ENCODE measurements around the gene C19orf67.
A peak's percentile ranks its signal among the peaks of the same experiment; 100 is the strongest.

Gene C19orf67

DNA sequence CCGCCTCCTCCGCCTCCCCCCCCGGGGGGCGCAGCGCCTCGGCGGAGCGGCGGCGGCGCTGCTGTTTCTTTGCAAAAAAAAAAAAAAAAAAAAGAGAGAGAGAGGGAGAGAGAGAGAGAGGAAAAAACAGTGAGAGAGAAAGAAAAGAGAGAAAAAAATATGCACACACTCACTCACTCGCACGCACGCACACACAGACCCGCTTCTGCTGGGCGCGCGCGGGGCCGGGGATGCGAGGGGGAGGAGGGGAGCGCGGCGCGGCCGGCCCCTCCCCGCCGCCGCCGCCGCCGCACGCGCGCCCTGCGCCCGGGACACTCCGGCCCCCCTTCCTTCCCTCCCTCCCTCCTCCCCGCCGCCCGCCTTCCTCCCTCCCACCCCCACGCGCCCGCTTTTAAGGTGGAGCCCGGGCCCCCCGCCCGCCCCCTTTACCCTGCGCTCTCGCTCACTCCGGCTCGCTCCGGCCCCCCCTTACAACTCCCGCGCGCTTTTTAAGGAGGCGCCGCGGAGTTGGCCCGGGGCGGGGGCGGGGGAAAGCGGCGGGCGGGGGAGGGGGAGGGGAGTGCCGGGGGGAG lies 5.0 kb upstream of the C19orf67 start, which contains the start of gene SAMD1:
Gene SAMD1, minus strand, starts transcription at position 243 of the 572 bp plus-strand sequence.
- TF ChIP-seq, protein P1, sequence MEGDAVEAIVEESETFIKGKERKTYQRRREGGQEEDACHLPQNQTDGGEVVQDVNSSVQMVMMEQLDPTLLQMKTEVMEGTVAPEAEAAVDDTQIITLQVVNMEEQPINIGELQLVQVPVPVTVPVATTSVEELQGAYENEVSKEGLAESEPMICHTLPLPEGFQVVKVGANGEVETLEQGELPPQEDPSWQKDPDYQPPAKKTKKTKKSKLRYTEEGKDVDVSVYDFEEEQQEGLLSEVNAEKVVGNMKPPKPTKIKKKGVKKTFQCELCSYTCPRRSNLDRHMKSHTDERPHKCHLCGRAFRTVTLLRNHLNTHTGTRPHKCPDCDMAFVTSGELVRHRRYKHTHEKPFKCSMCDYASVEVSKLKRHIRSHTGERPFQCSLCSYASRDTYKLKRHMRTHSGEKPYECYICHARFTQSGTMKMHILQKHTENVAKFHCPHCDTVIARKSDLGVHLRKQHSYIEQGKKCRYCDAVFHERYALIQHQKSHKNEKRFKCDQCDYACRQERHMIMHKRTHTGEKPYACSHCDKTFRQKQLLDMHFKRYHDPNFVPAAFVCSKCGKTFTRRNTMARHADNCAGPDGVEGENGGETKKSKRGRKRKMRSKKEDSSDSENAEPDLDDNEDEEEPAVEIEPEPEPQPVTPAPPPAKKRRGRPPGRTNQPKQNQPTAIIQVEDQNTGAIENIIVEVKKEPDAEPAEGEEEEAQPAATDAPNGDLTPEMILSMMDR (IDR thresholded peaks at IDR 0.05): no peak
- Mint-ChIP-seq H3K4me3 (peak within 1 kb of the TSS; percentile 95), H3K4me1 (peaks cover 25% of the 10 kb centered on the region), H3K27me3 (ENCODE audit: low read depth, poor library complexity) (peaks cover 10% of the 10 kb centered on the region), H3K36me3 (ENCODE audit: low read depth) (peaks cover 49% of the 10 kb centered on the region), H3K27ac (peak within 1 kb of the TSS; percentile 92), H3K9me3 (peaks cover 23% of the 10 kb centered on the region)
- DNase-seq: peak; percentile 84

DNA sequence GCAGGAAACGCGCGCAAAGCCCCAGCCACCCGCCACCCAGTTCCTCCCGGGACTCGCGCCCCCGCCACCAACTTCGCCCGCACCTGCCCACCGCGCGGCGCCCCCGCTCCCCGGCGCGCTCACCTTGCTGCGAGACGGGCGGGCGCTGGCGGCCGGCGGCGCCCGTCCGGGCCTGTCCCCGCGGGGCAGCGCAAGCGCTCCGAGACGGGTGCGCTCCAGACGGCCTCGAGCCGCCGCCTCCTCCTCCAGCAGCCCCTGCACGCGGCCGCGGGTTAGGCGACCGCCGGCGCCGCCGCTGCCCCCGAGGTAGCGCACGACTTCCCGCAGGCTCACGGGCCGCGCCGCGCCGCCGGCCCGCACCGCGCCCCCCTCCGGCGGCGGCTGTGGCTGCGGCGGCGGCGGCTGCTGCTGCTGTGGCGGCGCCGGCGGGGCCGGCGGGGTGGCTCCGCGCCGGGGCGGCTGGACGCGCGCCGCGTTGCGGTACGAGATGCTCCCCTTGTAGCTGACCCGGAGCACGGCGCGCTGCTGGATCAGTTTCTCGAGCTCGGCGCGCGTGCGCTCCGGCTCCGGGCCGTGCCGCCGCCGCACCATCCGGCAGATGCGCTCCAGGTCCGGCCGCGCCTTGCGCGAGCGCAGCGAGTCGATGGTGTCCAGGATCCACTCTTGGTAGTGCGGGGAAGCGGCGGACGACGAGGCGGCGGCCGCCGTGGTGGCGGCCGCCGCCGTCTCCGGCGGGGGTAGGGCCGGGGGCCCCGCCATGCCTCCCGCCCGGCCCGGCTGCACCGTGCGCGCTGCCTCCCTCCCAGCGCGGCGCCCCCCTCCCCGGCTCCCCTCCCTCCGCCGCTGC lies 4.3 kb upstream of the C19orf67 start:
- no peak overlapping the region for H3K27ac Mint-ChIP-seq
- H3K27me3 Mint-ChIP-seq (ENCODE audit: low read depth, poor library complexity): peaks cover 10% of the 10 kb centered on the region
- TF ChIP-seq, protein P1 (IDR thresholded peaks at IDR 0.05): no peak
- peak; percentile 74 for DNase-seq
- peaks cover 29% of the 10 kb centered on the region for H3K4me1 Mint-ChIP-seq
- H3K4me3 Mint-ChIP-seq: peak overlapping the region; percentile 88
- peaks cover 47% of the 10 kb centered on the region for H3K36me3 Mint-ChIP-seq (ENCODE audit: low read depth)
- H3K9me3 Mint-ChIP-seq: peaks cover 20% of the 10 kb centered on the region

DNA sequence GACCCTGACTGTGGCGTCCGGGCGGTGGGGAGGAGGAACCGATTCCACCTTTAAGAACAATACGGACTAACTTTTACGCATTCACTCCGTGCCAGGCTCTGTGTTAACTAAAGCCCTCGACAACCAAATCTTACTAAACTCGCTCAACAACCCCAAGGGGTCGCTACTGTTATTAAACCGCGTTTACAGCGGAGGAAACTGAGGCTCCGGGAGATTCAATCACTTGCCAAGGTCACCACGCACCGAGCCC lies 3.8 kb upstream of the C19orf67 start:
- Mint-ChIP-seq H3K9me3 (peaks cover 14% of the 10 kb centered on the region), H3K4me1 (peaks cover 35% of the 10 kb centered on the region), H3K4me3 (peak overlapping the region; percentile 87), H3K27me3 (ENCODE audit: low read depth, poor library complexity) (peaks cover 14% of the 10 kb centered on the region), H3K27ac (peak overlapping the region; percentile 50), H3K36me3 (ENCODE audit: low read depth) (peaks cover 41% of the 10 kb centered on the region)
- TF ChIP-seq, protein P1 (IDR thresholded peaks at IDR 0.05): no peak
- DNase-seq: no peak

DNA sequence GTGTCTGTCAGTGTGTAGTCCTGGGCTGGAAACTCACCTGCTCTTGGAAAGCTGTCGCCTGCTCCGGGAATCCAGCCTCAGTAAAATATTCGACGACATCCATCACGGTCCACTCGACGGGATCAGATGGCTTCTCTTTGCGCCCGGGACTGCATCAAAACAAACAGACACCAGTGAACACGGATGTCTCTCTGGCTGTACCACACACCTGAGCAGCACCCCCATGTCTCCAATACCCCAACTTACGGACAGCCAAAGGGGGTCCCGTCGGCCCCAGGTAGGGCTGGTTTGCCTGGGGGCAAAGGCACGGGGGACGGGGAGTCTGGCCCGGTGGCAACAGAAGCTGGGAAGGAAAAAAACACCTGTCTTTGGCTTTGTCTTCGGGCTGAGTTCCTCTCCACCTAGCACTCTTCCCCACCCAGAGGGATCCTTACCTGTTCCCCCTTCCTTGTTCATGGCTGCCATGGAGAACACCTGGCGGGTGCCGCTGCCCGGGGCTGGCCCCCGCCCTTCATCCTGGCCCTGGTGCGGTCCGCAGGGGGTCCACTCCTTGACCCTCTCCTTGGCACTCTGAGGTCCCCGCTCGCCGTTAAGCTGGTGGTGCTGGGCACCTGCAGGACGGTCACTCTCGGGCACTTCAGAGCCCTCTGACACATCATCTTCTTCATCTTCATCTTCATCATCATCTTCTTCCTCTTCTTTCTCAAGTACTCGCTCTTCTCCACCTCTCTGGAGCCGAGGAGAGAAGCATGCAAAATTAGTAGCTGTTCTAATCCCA lies 3.2 kb upstream of the C19orf67 start:
- Mint-ChIP-seq H3K27me3 (ENCODE audit: low read depth, poor library complexity) (peaks cover 14% of the 10 kb centered on the region), H3K4me1 (peaks cover 37% of the 10 kb centered on the region), H3K4me3 (peak overlapping the region; percentile 87), H3K27ac (peak overlapping the region; percentile 50), H3K36me3 (ENCODE audit: low read depth) (peaks cover 37% of the 10 kb centered on the region), H3K9me3 (peaks cover 9% of the 10 kb centered on the region)
- DNase-seq: no peak
- TF ChIP-seq, protein P1 (IDR thresholded peaks at IDR 0.05): no peak

DNA sequence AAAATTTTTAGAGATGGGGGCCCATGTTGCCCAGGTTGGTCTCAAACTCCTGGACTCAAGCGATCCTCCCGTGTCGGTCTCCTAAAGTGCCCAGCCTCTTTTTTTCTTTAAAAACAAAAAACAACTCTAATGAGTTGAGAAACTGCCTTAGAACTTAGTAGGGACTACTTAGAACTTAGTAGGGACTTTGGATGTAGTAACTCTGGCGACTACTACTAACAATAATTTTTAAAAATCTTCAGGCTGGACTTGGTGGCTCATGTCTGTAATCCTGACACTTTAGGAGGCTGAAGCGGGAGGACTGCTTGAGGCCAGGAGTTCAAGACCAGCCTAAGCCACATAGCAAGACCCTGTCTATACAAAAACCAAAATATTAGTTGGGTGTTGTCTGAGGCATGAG lies 515 bp upstream of the C19orf67 start:
- no peaks in the 10 kb centered on the region for H3K9me3 Mint-ChIP-seq
- peaks cover 28% of the 10 kb centered on the region for H3K36me3 Mint-ChIP-seq (ENCODE audit: low read depth)
- H3K27ac Mint-ChIP-seq: no peak overlapping the region
- no peak overlapping the region for H3K4me3 Mint-ChIP-seq
- TF ChIP-seq, protein P1 (IDR thresholded peaks at IDR 0.05): no peak
- no peak for DNase-seq
- H3K27me3 Mint-ChIP-seq (ENCODE audit: low read depth, poor library complexity): peaks cover 11% of the 10 kb centered on the region
- H3K4me1 Mint-ChIP-seq: peaks cover 36% of the 10 kb centered on the region

Data from nephron progenitor cell (in vitro differentiated cells).